Endothelial cell of umbilical vein (primary cell): ENCODE results near the gene TBC1D16. TPM values are rescaled to one million over a fixed set of nuclear protein-coding genes. Genes with fewer than 3 reads are reported as not detected.

Experiments used
- BruUV-seq: library from RNA; stranded (reverse); fragments of 400-500 nt; replicated peaks from 2 replicates; lab custom pipeline; 2021; lab: Mats Ljungman, UMichigan
- CTCF ChIA-PET: fragments of 300-600, 350-600 bp; sonication (Branson Sonifier 250); formaldehyde crosslinking; loops from one replicate; lab custom pipeline; 2021; ENCODE audit warnings: antibody characterized with exemption, inconsistent platforms; lab: Charles Lee
- POLR2A ChIA-PET: fragments of 300-600, 350-600 bp; sonication (Branson Sonifier 250); formaldehyde crosslinking; loops from one replicate; lab custom pipeline; 2021; ENCODE audit warnings: antibody characterized with exemption, inconsistent platforms; lab: Charles Lee
- DNase-seq: peaks from one replicate; pipeline ENCODE4 v3.0.0-alpha.2; 2011; ENCODE audit warnings: low read depth, low spot score
- FAIRE-seq: peaks from 2 replicates; lab custom pipeline; 2011; peaks lifted over from hg19 to GRCh38; lab: Jason Lieb, UNC
- H2AFZ ChIP-seq: 2 replicates; pipeline ENCODE4 v1.6.0; 2012; ENCODE audit warnings: low read depth, low read length, control low read depth, inconsistent platforms
- H3K27ac ChIP-seq: 2 replicates; pipeline ENCODE4 v1.5.1; 2011; ENCODE audit warnings: low read depth, mild to moderate bottlenecking, control low read depth, low read length, moderate library complexity; ENCODE audit not compliant: insufficient read depth
- H3K27me3 ChIP-seq, 2 experiments: 2 replicates each; pipeline versions ENCODE4 v1.6.0 to v1.6.1; 2011; ENCODE audit warnings: low read length in 2 of 2, mixed read lengths in 1 of 2; ENCODE audit not compliant: control insufficient read depth in 2 of 2, insufficient read depth in 2 of 2
- H3K36me3 ChIP-seq, 2 experiments: 2 replicates in 1 of 2; 3 replicates in 1 of 2; pipeline ENCODE4 v1.5.1; 2011; ENCODE audit warnings: low read length in 2 of 2, mild to moderate bottlenecking in 1 of 2, moderate library complexity in 1 of 2; ENCODE audit not compliant: control insufficient read depth in 2 of 2, insufficient read depth in 2 of 2; ENCODE audit errors: extremely low read depth in 1 of 2
- H3K4me1 ChIP-seq: 3 replicates; pipeline ENCODE4 v1.5.1; 2011; ENCODE audit warnings: mild to moderate bottlenecking, low read length; ENCODE audit not compliant: control insufficient read depth, insufficient read depth; ENCODE audit errors: extremely low read depth
- H3K4me2 ChIP-seq: 2 replicates; pipeline ENCODE4 v1.6.1; 2011; ENCODE audit warnings: low read length, control low read depth, mixed read lengths; ENCODE audit not compliant: insufficient read depth
- H3K4me3 ChIP-seq, 3 experiments: fragments of 200-600 bp in 1 of 3; sonication (generic), shearing (Covaris generic) in 1 of 3; replicated peaks in 1 of 3; 2 replicates each; pipeline ENCODE4 v1.5.1; 2011 to 2016; ENCODE audit warnings: control low read depth in 3 of 3, low read length in 3 of 3, mild to moderate bottlenecking in 2 of 3, inconsistent platforms in 1 of 3, low read depth in 1 of 3, moderate library complexity in 1 of 3; ENCODE audit not compliant: insufficient read depth in 1 of 3
- H3K79me2 ChIP-seq: 2 replicates; pipeline ENCODE4 v1.6.0; 2012; ENCODE audit warnings: low read length, inconsistent platforms; ENCODE audit not compliant: control insufficient read depth, insufficient read depth
- H3K9ac ChIP-seq: replicated peaks from 2 replicates; pipeline ENCODE3; 2011; ENCODE audit warnings: low read length, control low read depth; ENCODE audit not compliant: insufficient read depth; ENCODE audit errors: extremely low read depth
- H3K9me1 ChIP-seq: replicated peaks from 3 replicates; pipeline ENCODE4 v1.6.0; 2011; ENCODE audit warnings: mild to moderate bottlenecking, low read length; ENCODE audit not compliant: control insufficient read depth, insufficient read depth; ENCODE audit errors: extremely low read depth
- H3K9me3 ChIP-seq: replicated peaks from 2 replicates; pipeline ENCODE4 v1.5.1; 2012; ENCODE audit warnings: low read length, inconsistent platforms; ENCODE audit not compliant: control insufficient read depth, insufficient read depth
- H4K20me1 ChIP-seq: replicated peaks from 2 replicates; pipeline ENCODE3; 2011; ENCODE audit warnings: mild to moderate bottlenecking, low read length; ENCODE audit not compliant: control insufficient read depth, insufficient read depth; ENCODE audit errors: extremely low read depth
- CTCF ChIP-seq, 2 donors: IDR thresholded peaks; 1 replicate in 1 of 2; 2 replicates in 1 of 2; pipeline ENCODE4 v1.5.1; 2011; ENCODE audit warnings: low read length in 2 of 2, mild to moderate bottlenecking in 2 of 2, moderate library complexity in 2 of 2, control low read depth in 1 of 2, inconsistent platforms in 1 of 2, low read depth in 1 of 2; ENCODE audit not compliant: insufficient read depth in 1 of 2; ENCODE audit errors: extremely low read depth in 1 of 2
- EZH2 ChIP-seq: IDR thresholded peaks from 2 replicates; pipeline ENCODE4 v1.6.1; 2012; ENCODE audit warnings: borderline replicate concordance, low read depth, mild to moderate bottlenecking, moderate library complexity, low read length, inconsistent platforms; ENCODE audit not compliant: severe bottlenecking
- FOS ChIP-seq: IDR thresholded peaks from 2 replicates; pipeline ENCODE4 v1.6.1; 2011; ENCODE audit warnings: mild to moderate bottlenecking, low read length, moderate library complexity, borderline replicate concordance; ENCODE audit not compliant: insufficient read depth
- GATA2 ChIP-seq: IDR thresholded peaks from 2 replicates; pipeline ENCODE4 v1.7.0; 2011; ENCODE audit warnings: low read depth, mild to moderate bottlenecking, moderate library complexity, mixed read lengths, low read length; ENCODE audit not compliant: insufficient read length, insufficient read depth
- JUN ChIP-seq: IDR thresholded peaks from 2 replicates; pipeline ENCODE4 v1.6.1; 2011; ENCODE audit warnings: borderline replicate concordance, low read depth; ENCODE audit not compliant: insufficient read length, insufficient read depth
- MAX ChIP-seq: IDR thresholded peaks from 2 replicates; pipeline ENCODE4 v1.6.1; 2011; ENCODE audit not compliant: insufficient read depth, insufficient read length
- MYC ChIP-seq: IDR thresholded peaks from one replicate; pipeline ENCODE4 v1.6.1; 2011; ENCODE audit warnings: mild to moderate bottlenecking, low read depth, low read length
- POLR2A ChIP-seq: IDR thresholded peaks from 2 replicates; pipeline ENCODE4 v1.6.1; 2012; ENCODE audit warnings: low read depth, mild to moderate bottlenecking, control low read depth, low read length
- POLR2AphosphoS5 ChIP-seq: IDR thresholded peaks from 2 replicates; pipeline ENCODE4 v1.6.1; 2012; ENCODE audit warnings: low read depth, mild to moderate bottlenecking, control low read depth, low read length, moderate library complexity; ENCODE audit not compliant: insufficient read depth
- dilution Hi-C: fragments of 300-500 bp; cut with MboI; formaldehyde crosslinking; loops from one replicate; pipeline ENCODE4 v1.15.0; 2019; ENCODE audit warnings: low sequenced_read_pairs; ENCODE audit not compliant: extremely low pct_ligation_motif_present
- intact Hi-C: fragments of 100-400 bp; cut with micrococcal nuclease; formaldehyde crosslinking; loops from one replicate; pipeline ENCODE4 v1.10.0; 2022
- polyA plus RNA-seq, 4 experiments: library from polyadenylated mRNA; depleted of rRNA in 3 of 4; stranded (reverse) in 3 of 4; unstranded in 1 of 4; fragments of >200 nt; gene quantifications; 2 replicates each; pipeline versions ENCODE4 v1.2.1 to v1.2.3, GENCODE V29; 2011 to 2012; ENCODE audit warnings: missing spikeins in 1 of 4
- total RNA-seq: library from RNA; stranded (reverse); gene quantifications from 2 replicates; pipeline ENCODE4 v1.2.3, GENCODE V29; 2021

Gene TBC1D16
- total and polyA plus RNA-seq, 2 donors (not counting 3 experiments of a cell fraction or from before 2014, with no cell fraction given) = 12.9 to 48.6 TPM

- Histone ChIP-seq H3K9me3 (no peaks in the 10 kb centered on the region), H3K4me1 (no peaks in the 10 kb centered on the region), H3K4me3 (no peak overlapping the region), H3K27ac (no peak overlapping the region), H3K4me2 (no peak overlapping the region), H3K27me3 (peaks cover 0 to 5% of the 10 kb centered on the region in 2 experiments), H3K9ac (no peak overlapping the region), H3K79me2 (no peaks in the 10 kb centered on the region), H3K36me3 (no peaks in the 10 kb centered on the region), H4K20me1 (no peaks in the 10 kb centered on the region), H3K9me1 (no peaks in the 10 kb centered on the region), H2AFZ (no peak overlapping the region)
- no peak for TF ChIP-seq CTCF (IDR thresholded peaks at IDR 0.05; ENCODE audit: extremely low read depth in 1 of 2, insufficient read depth in 1 of 2, low read depth in 1 of 2, low read length in 2 of 2)
- TF ChIP-seq MAX = no peak
- no peak for TF ChIP-seq POLR2AphosphoS5
- TF ChIP-seq POLR2A = no peak
- TF ChIP-seq FOS = no peak
- TF ChIP-seq EZH2 = no peak
- TF ChIP-seq GATA2 = no peak
- TF ChIP-seq JUN = no peak
- no peak for TF ChIP-seq MYC
- FAIRE-seq (no peak), DNase-seq (no peak)
- CTCF ChIA-PET = interaction anchor here (1.8 kb wide), 1 partner anchor 17 kb away, joined by 5 read pairs; no protein-coding TSS in a partner anchor
- dilution Hi-C loops = no loop called here
- intact Hi-C loops = no loop called here
- BruUV-seq = no TSS peak
- POLR2A ChIA-PET = no interaction called here
Observed at GRCh38 chr17:79901131-79901530, 134.5 kb downstream of the TBC1D16 start.
